ENCODE results near the gene RIMKLB.

DNA sequence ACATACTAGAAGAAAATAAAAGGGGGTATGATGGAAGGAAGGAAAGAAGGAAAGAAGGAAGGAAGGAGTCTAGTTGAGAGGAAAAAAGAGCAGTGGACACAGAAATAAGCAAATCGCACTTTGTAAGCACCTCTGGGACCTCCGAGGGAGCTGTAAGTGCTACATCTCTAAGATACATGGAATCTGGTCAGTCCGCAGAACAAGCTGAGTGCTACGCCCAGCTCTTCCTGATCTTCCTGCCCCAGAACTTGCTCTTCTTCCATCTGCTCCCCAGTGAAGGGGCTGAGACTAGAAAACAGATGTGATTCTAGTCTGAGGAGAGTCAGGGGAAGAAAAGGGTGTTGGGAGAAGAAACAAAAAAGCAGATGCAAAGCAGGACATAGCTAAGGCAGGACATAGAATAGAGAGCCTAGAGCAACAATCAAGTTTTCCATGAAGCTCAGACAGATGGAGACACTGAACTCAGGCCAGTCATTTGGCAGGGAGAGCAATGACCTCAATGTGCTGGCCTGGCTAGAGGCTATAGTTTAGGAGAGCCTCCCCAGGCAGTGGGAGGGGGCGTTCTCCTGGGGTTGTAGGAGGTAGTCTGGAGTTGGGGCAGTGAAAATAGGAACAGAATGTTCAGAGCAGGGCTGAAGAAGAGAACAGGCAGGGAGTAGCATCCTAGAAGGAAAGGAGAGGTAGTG is 33.4 kb upstream of the RIMKLB start:
- TF ChIP-seq, protein P1, sequence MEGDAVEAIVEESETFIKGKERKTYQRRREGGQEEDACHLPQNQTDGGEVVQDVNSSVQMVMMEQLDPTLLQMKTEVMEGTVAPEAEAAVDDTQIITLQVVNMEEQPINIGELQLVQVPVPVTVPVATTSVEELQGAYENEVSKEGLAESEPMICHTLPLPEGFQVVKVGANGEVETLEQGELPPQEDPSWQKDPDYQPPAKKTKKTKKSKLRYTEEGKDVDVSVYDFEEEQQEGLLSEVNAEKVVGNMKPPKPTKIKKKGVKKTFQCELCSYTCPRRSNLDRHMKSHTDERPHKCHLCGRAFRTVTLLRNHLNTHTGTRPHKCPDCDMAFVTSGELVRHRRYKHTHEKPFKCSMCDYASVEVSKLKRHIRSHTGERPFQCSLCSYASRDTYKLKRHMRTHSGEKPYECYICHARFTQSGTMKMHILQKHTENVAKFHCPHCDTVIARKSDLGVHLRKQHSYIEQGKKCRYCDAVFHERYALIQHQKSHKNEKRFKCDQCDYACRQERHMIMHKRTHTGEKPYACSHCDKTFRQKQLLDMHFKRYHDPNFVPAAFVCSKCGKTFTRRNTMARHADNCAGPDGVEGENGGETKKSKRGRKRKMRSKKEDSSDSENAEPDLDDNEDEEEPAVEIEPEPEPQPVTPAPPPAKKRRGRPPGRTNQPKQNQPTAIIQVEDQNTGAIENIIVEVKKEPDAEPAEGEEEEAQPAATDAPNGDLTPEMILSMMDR (optimal IDR thresholded peaks at IDR 0.05 in 1 of 3, IDR thresholded peaks at IDR 0.05 in 1 of 3, conservative IDR thresholded peaks at IDR 0.05 in 1 of 3; ENCODE audit: extremely low read depth in 1 of 3, insufficient read depth in 2 of 3, low read length in 3 of 3) = no peak
- no peak for TF ChIP-seq EZH2 (IDR thresholded peaks at IDR 0.05; ENCODE audit: low read length)
